ENCODE data around the gene KIF6.

KIF6 gene

GRCh38 chr6:39281312-39281980, 443.8 kb downstream of the KIF6 start:
- Mint-ChIP-seq H3K4me3 (no peak overlapping the region), H3K36me3 (no peaks in the 10 kb centered on the region), H3K9me3 (peaks cover 1% of the 10 kb centered on the region), H3K27ac (no peak overlapping the region), H3K27me3 (peaks cover 7% of the 10 kb centered on the region), H3K4me1 (peaks cover 2% of the 10 kb centered on the region)
- no peak for DNase-seq (ENCODE audit: low spot score in 2 of 2)
- no peak for ATAC-seq (ENCODE audit: low read depth)

GRCh38 chr6:39280247-39280731, 444.9 kb downstream of the KIF6 start:
- DNase-seq (ENCODE audit: low spot score in 2 of 2) = no peak
- Mint-ChIP-seq H3K27ac (no peak overlapping the region), H3K4me1 (peaks cover 2% of the 10 kb centered on the region), H3K9me3 (peaks cover 1% of the 10 kb centered on the region), H3K36me3 (no peaks in the 10 kb centered on the region), H3K4me3 (no peak overlapping the region), H3K27me3 (peaks cover 7% of the 10 kb centered on the region)
- ATAC-seq (ENCODE audit: low read depth) = no peak
